Heart right ventricle (tissue), 16 donors: Measurements from ENCODE around the gene RUNX1. TPM values are rescaled to one million over a fixed set of nuclear protein-coding genes. Genes with fewer than 3 reads are reported as not detected.

Source experiments
- ATAC-seq, 8 donors: fragments of 200-7000 bp; cut with Tn5 transposase; one replicate each; pipeline ENCODE4 v1.9.1; 2020; ENCODE audit warnings: mild to moderate bottlenecking in 8 of 8, moderate library complexity in 8 of 8, moderate number of reproducible peaks in 1 of 8
- DNase-seq, 2 donors: peaks; one replicate each; pipeline ENCODE4 v3.0.0-alpha.2; 2020
- H3K27ac ChIP-seq, 10 donors: fragments of 200-600 bp; sonication (generic) in 2 of 10; one replicate each; pipeline versions ENCODE4 v1.5.0 to v1.8.0; 2020 to 2022; ENCODE audit warnings: mild to moderate bottlenecking in 3 of 10
- H3K27me3 ChIP-seq, 7 donors: fragments of 200-600 bp; one replicate each; pipeline ENCODE4 v1.8.0; 2021 to 2022; ENCODE audit warnings: mild to moderate bottlenecking in 2 of 7
- H3K36me3 ChIP-seq, 9 donors: fragments of 200-600 bp; sonication (generic) in 1 of 9; one replicate each; pipeline versions ENCODE4 v1.5.0 to v1.8.0; 2020 to 2022; ENCODE audit warnings: mild to moderate bottlenecking in 2 of 9
- H3K4me1 ChIP-seq, 9 donors: fragments of 200-600 bp; sonication (generic) in 1 of 9; one replicate each; pipeline versions ENCODE4 v1.5.0 to v1.8.0; 2020 to 2022; ENCODE audit warnings: mild to moderate bottlenecking in 4 of 9
- H3K4me3 ChIP-seq, 10 donors: fragments of 200-600 bp; sonication (generic) in 2 of 10; one replicate each; pipeline versions ENCODE4 v1.5.0 to v1.8.0; 2020 to 2022; ENCODE audit warnings: mild to moderate bottlenecking in 7 of 10, moderate library complexity in 2 of 10
- H3K9me3 ChIP-seq, 11 donors: fragments of 200-600 bp in 10 of 11; sonication (generic) in 2 of 11; one replicate each; pipeline versions ENCODE4 v1.5.0 to v1.8.0; 2013 to 2022; ENCODE audit warnings: mild to moderate bottlenecking in 2 of 11, control low read depth in 1 of 11, moderate library complexity in 1 of 11
- CTCF ChIP-seq, 9 donors: fragments of 200-600 bp; sonication (generic) in 2 of 9; IDR thresholded peaks; one replicate each; pipeline versions ENCODE4 v1.5.0 to v1.8.0; 2021 to 2022; ENCODE audit warnings: antibody characterized with exemption in 9 of 9, mild to moderate bottlenecking in 5 of 9, moderate library complexity in 1 of 9
- WGBS, 2 donors: extraction: QIAGEN DNeasy Blood & Tissue Kit; methylation state at CpG; one replicate each; pipeline ENCODE4 v1.1.7; 2013; ENCODE audit warnings: inconsistent platforms in 1 of 2; 5-methylcytosine and 5-hydroxymethylcytosine counted together
- intact Hi-C, 10 donors: fragments of 100-400 bp; cut with DNase I; formaldehyde crosslinking; loops; one replicate each; pipeline versions ENCODE4 v1.11.1 to v1.14.2; 2022
- polyA plus RNA-seq, 2 donors: library from polyadenylated mRNA; stranded (reverse); fragments of 200-250 nt; gene quantifications; one replicate each; pipeline ENCODE4 v1.2.3, GENCODE V29; 2013
- total RNA-seq, 10 donors: library from RNA; stranded (reverse); fragmentation: NEBNext Ultra II Directional in 3 of 10; extraction: Animal tissue kit (Norgen Biotek cat#: 25700) in 3 of 10; gene quantifications; one replicate each; pipeline versions ENCODE4 v1.2.1 to v1.2.4, GENCODE V29; 2021 to 2023
- donor health status: Arrhythmogenic right ventricular cardiomyopathy.
- donor health status: ischemic (EF 13 %, LVEDD 7.1; RV severe dilation, severe dysfunction).
- donor health status: healthy with polysubstance abuse.
- donor health status: DM: no; HTN: yes; CAD: no.
- donor health status: DM: no; HTN: no; CAD: no.
- donor health status: ischemic (EF 25% LVEDD 6.9; RV normal size, moderate dysfunction).
- donor health status: ischemic (EF 25% LVEDD 5.7; RV mildly dilated, moderate dysfunction).
- donor health status: healthy.
- donor health status: DM: yes; HTN: yes; CAD: no.
- donor health status: Ischemic cardiomyopathy.
- donor health status: ischemic (EF 35%, LVEDD 5.7; RV mildly dilated, moderate dysfunction).
- donor health status: nonischemic (EF 11% LVEDD 7.7; RV severe dilation, severe dysfunction).
- donor health status: DM: yes; HTN: yes; CAD: no.
- donor health status: PGD.
- donor health status: ischemic (EF 29% LVEDD 5.4; RV normal size, mild dysfunction).
- donor health status: nonischemic (EF 23%, LVEDD 6.1; RV moderate dilation, normal function).

Gene RUNX1
- total and polyA plus RNA-seq, 12 donors, result 0.88 to 29.3 (median 3.5) TPM

GRCh38 chr21:34885626-34886239, 163.4 kb downstream of the RUNX1 start:
- intact Hi-C loops, result loop anchor here in 7 of 10 donors (5.0 to 10.0 kb wide), 11 partner anchors 138 to 1057 kb away; partner anchors contain the start of gene RUNX1 (in 1 of the 7)
- Histone ChIP-seq H3K36me3 (peaks cover 0 to 31% (median 0%) of the 10 kb centered on the region in 9 donors), H3K9me3 (no peaks in the 10 kb centered on the region), H3K4me1 (peaks cover 0 to 57% (median 22%) of the 10 kb centered on the region in 9 donors), H3K27ac (peak overlapping the region in 7 of 10 donors; percentile 5 to 99 (median 92)), H3K4me3 (peak overlapping the region; percentile 22 to 76 (median 66)), H3K27me3 (peaks cover 3 to 76% (median 69%) of the 10 kb centered on the region in 7 donors)
- no peak for TF ChIP-seq CTCF (IDR thresholded peaks at IDR 0.05)
- no peak for ATAC-seq
- 12 to 14% methylated on average over 24 of the region's 24 CpGs for WGBS, 2 donors
- no peak for DNase-seq

DNA sequence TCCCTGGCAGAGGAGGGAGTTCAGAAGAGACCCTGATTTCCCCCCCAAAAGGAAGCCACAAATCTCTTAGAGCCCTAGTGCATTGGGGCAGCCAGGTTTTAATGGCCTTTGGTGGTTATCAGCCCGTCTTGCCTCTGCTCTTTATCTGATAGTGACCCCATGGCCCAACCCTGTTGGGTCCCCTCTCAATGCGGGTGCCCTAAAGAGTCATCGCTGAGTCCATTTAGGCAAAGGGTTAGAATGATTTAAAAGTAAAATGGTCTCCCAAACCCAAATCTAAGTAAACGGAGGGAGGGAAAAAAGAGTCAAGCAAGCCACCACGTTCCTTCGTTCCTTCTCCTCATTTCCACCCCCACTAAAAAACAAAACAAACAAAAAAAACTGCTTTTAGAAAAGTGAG, 164.0 kb downstream of the RUNX1 start:
- H3K27me3 ChIP-seq, result peaks cover 3 to 73% (median 62%) of the 10 kb centered on the region in 7 donors
- no peak for ATAC-seq
- 38 to 43% methylated on average over 6 of the region's 6 CpGs for whole genome bisulfite sequencing, 2 donors

DNA sequence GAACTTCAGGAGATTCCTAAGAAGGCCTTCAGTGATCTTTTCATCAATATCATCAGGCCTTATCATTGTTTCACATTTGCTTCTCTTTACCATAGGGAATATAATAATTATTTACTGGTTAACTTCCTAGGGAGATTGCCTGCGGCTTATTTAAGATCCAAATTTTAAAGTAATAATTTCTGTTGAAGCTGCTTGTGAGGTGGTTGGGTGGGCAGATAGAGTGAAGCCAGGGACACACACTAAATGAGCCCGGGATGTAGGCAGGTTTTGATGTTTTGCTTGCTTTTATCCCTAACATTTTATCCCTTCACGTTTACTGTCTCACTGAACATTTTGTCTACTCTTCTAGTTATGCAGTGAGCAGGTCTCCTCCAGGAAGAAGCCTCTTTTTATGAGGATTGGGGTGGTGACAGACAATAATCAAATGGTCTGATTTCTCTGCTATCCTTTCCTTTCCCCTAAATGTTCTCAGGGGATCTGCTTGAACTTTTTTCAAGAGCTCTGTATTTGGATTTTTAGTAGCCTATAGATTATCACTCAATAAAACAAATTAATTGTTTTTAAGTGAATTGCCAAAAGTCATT, 164.7 kb downstream of the RUNX1 start:
- ATAC-seq, result no peak
- TF ChIP-seq CTCF (IDR thresholded peaks at IDR 0.05), result no peak
- no peak for DNase-seq
- Histone ChIP-seq H3K9me3 (no peaks in the 10 kb centered on the region), H3K4me1 (peaks cover 0 to 53% (median 20%) of the 10 kb centered on the region in 9 donors), H3K27ac (peak overlapping the region in 5 of 10 donors; percentile 2 to 99 (median 92)), H3K36me3 (peaks cover 0 to 44% (median 0%) of the 10 kb centered on the region in 9 donors), H3K27me3 (peaks cover 3 to 66% (median 56%) of the 10 kb centered on the region in 7 donors), H3K4me3 (peak overlapping the region in 7 of 10 donors; percentile 1 to 73 (median 64))
- intact Hi-C loops, result loop anchor here in 4 of 10 donors (10.0 kb wide), 4 partner anchors 520 to 1050 kb away; no protein-coding TSS in a partner anchor
- WGBS, 2 donors, result 81 to 86% methylated on average over 3 of the region's 3 CpGs

More for the DNA sequence above, 164.0 kb downstream of the RUNX1 start:
- no peak for DNase-seq
- Histone ChIP-seq H3K9me3 (no peaks in the 10 kb centered on the region), H3K36me3 (peaks cover 0 to 37% (median 0%) of the 10 kb centered on the region in 9 donors), H3K4me3 (peak overlapping the region; percentile 6 to 76 (median 66)), H3K27ac (peak overlapping the region in 6 of 10 donors; percentile 2 to 99 (median 85)), H3K4me1 (peaks cover 0 to 53% (median 20%) of the 10 kb centered on the region in 9 donors)
- no peak for TF ChIP-seq CTCF (IDR thresholded peaks at IDR 0.05)
- intact Hi-C loops, result loop anchor here in 7 of 10 donors (5.0 to 10.0 kb wide), 11 partner anchors 138 to 1057 kb away; partner anchors contain the start of gene RUNX1 (in 1 of the 7)

DNA sequence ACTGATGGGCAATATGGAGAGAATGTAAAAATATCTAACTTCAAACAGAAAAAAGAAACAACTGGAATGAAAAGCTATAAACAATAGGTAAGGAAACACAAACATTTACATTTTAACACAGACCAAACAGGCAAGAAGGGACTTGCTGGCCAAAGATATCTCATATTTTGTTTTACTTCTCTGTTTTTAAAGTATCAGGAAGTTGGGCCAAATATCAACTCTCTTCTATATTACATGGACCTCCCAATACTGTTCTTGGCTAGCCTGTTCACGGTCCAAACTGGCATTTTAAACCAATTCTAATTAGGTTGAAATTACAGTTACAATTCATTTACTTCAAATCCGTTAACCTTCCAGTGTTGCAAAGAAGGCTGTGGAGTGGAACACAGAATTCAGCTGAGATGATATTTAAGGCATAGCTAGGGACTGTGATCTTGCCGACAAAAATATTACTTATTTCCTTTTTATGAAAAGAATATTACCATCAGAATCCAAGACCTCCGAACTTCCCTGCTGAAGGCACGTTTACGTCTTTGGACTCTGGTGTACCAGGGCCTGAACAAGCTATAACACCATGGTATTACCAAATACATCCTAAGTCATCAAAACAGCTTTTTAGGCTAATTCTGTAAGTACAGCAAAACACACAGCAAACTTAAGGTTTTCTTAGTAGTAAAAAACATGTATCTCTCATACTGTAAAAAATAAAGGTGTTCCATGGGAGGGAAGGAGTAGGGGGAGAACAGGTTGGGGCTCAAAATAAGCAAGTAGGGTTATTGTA, 165.4 kb downstream of the RUNX1 start:
- Histone ChIP-seq H3K4me3 (peak overlapping the region in 6 of 10 donors; percentile 1 to 73 (median 66)), H3K4me1 (peaks cover 0 to 53% (median 18%) of the 10 kb centered on the region in 9 donors), H3K27me3 (peaks cover 3 to 65% (median 56%) of the 10 kb centered on the region in 7 donors), H3K9me3 (no peaks in the 10 kb centered on the region), H3K27ac (peak overlapping the region in 3 of 10 donors; percentile 17 to 99 (median 92)), H3K36me3 (peaks cover 0 to 51% (median 0%) of the 10 kb centered on the region in 9 donors)
- DNase-seq (no peak), ATAC-seq (no peak)
- WGBS, 2 donors, result 84 to 89% methylated on average over 6 of the region's 6 CpGs
- no peak for TF ChIP-seq CTCF (IDR thresholded peaks at IDR 0.05)
- intact Hi-C loops, result loop anchor here in 4 of 10 donors (10.0 kb wide), 4 partner anchors 521 to 1051 kb away; no protein-coding TSS in a partner anchor
